ENCODE results near the gene SPTLC3. TPM values are rescaled to one million over a fixed set of nuclear protein-coding genes. Genes with fewer than 3 reads are reported as not detected.
A peak's percentile ranks its signal among the peaks of the same experiment; 100 is the strongest.

Gene SPTLC3
- total RNA-seq, 1 donor from 2014 or later = 1.2 TPM

DNA sequence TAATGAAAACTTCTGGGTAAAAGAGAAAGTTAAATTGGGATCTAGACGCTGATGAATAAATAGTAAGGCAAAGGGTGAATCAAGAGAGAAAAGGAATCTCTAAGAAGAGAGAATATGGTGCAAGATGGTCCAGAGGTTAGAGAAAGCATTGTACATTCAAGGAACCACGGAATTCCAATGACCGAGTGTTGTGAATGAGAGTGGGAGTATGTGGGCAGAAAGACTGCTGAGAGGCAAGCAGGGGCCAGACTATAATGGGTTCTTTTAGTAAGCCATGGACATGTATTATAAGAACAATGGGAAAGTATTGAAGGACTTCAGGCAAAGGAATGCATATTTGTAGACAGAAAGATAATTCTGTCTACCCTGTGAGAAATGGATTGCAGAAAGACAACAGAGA, 45.2 kb downstream of the SPTLC3 start:
- TF ChIP-seq, protein P1, sequence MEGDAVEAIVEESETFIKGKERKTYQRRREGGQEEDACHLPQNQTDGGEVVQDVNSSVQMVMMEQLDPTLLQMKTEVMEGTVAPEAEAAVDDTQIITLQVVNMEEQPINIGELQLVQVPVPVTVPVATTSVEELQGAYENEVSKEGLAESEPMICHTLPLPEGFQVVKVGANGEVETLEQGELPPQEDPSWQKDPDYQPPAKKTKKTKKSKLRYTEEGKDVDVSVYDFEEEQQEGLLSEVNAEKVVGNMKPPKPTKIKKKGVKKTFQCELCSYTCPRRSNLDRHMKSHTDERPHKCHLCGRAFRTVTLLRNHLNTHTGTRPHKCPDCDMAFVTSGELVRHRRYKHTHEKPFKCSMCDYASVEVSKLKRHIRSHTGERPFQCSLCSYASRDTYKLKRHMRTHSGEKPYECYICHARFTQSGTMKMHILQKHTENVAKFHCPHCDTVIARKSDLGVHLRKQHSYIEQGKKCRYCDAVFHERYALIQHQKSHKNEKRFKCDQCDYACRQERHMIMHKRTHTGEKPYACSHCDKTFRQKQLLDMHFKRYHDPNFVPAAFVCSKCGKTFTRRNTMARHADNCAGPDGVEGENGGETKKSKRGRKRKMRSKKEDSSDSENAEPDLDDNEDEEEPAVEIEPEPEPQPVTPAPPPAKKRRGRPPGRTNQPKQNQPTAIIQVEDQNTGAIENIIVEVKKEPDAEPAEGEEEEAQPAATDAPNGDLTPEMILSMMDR (IDR thresholded peaks at IDR 0.05; ENCODE audit: insufficient read depth, low read length, poor library complexity, severe bottlenecking) = no peak
- DNase-seq (ENCODE audit: low read depth) = no peak
- H3K27me3 ChIP-seq (ENCODE audit: control insufficient read depth, insufficient read depth, low read length) = no peaks in the 10 kb centered on the region

DNA sequence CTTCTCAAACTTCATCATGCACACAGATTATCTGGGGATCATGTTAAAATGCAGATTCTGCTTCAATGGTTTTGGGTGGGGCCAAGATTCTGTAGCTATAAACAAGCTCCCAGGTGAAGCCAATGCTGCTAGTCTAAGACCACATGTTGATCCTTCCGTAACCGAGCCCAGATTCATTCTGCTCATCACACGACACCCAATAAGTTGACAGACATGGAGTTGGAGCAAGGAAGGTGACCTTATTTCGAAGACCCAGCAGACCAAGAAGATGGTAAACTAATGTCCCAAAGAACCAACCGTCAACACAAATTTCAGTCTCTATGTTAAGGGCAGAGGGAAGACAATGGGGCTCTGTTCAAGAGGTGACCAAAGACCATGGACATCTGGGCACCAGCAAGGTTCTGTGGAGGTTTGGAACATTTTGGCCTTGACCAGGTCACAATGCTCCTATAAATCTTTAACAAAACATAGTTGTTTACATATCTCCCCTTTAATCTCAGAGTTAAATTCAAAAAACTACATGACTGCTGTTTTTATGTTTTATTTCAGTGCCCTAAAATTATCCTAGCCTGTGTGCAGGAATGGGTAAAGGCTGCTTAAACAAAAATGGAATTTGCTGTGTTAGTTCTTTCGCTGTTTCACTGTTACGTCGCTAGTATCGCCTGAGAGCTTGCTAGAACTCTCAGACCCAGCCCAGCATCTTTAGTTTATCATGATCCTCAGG, 50.1 kb downstream of the SPTLC3 start:
- TF ChIP-seq, protein P1 (IDR thresholded peaks at IDR 0.05; ENCODE audit: insufficient read depth, low read length, poor library complexity, severe bottlenecking) = no peak
- no peaks in the 10 kb centered on the region for H3K36me3 ChIP-seq (ENCODE audit: control insufficient read depth, insufficient read depth, low read length)
- DNase-seq (ENCODE audit: low read depth) = no peak
- H3K27me3 ChIP-seq (ENCODE audit: control insufficient read depth, insufficient read depth, low read length) = no peaks in the 10 kb centered on the region
- H3K4me3 ChIP-seq (ENCODE audit: low read depth, low read length) = no peak overlapping the region

More for the DNA sequence above, 45.2 kb downstream of the SPTLC3 start:
- Histone ChIP-seq H3K36me3 (ENCODE audit: control insufficient read depth, insufficient read depth, low read length) (no peaks in the 10 kb centered on the region), H3K4me3 (ENCODE audit: low read depth, low read length) (no peak overlapping the region)

DNA sequence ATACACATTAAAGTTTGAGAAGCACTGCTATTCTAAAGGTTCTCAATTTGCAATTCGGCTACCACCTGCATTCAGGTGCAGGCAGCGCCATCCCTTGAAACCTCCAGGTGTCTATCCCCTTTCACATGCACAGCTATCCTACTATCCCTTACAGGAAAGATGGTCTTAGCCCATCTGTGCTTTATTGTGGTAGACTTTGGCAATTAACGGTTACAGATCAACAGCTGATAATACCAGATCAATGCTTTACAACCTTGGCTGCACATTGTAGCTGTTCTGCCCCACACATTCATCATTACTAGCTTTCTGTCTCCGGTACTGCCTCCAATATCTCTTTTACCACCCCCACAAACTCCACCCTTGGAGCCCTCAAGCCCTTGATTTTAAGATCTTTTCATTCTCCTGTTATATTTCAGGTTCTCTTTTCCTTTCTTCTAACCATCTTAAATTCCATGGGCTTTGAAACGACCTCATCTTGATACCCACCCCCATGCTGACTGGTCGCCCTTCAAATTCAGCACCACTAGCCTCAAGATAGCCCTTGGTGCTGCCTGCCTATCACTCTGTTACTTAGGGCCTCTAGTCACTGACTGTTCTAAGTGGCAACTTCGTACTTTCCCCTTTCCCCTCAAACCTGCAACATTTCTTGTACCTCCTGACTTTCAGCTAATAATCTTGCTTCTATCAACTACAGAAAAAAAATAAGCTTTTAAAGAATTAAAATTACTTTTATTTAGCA, 50.8 kb downstream of the SPTLC3 start:
- TF ChIP-seq, protein P1 (IDR thresholded peaks at IDR 0.05; ENCODE audit: insufficient read depth, low read length, poor library complexity, severe bottlenecking) = no peak
- Histone ChIP-seq H3K36me3 (ENCODE audit: control insufficient read depth, insufficient read depth, low read length) (no peaks in the 10 kb centered on the region), H3K27me3 (ENCODE audit: control insufficient read depth, insufficient read depth, low read length) (no peaks in the 10 kb centered on the region), H3K4me3 (ENCODE audit: low read depth, low read length) (no peak overlapping the region)
- no peak for DNase-seq (ENCODE audit: low read depth)

DNA sequence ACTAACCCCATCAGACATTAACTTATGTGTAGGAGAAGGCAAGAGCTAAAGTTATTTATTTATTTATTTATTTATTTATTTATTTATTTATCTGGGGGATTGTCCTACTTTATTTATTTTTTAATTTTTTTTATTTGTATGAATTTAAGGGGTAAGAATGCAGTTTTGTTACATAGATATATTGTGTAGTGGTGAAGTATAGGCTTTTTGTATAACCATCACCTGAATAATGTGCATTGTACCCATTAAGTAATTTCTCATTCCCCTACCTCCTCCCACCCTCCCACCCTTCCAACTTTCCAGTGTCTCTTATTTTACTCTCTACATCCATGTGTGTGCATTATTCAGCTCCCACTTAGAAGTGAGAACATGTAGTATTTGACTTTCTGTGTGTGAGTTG, 51.6 kb downstream of the SPTLC3 start:
- Histone ChIP-seq H3K4me3 (ENCODE audit: low read depth, low read length) (no peak overlapping the region), H3K36me3 (ENCODE audit: control insufficient read depth, insufficient read depth, low read length) (no peaks in the 10 kb centered on the region), H3K27me3 (ENCODE audit: control insufficient read depth, insufficient read depth, low read length) (no peaks in the 10 kb centered on the region)
- TF ChIP-seq, protein P1 (IDR thresholded peaks at IDR 0.05; ENCODE audit: insufficient read depth, low read length, poor library complexity, severe bottlenecking) = no peak
- DNase-seq (ENCODE audit: low read depth) = no peak

- H3K36me3 ChIP-seq (ENCODE audit: control insufficient read depth, insufficient read depth, low read length) = no peaks in the 10 kb centered on the region
- TF ChIP-seq, protein P1 (IDR thresholded peaks at IDR 0.05; ENCODE audit: insufficient read depth, low read length, poor library complexity, severe bottlenecking) = no peak
- DNase-seq (ENCODE audit: low read depth) = peak; percentile 2
- no peaks in the 10 kb centered on the region for H3K27me3 ChIP-seq (ENCODE audit: control insufficient read depth, insufficient read depth, low read length)
- no peak overlapping the region for H3K4me3 ChIP-seq (ENCODE audit: low read depth, low read length)
Measured at GRCh38 chr20:13061381-13061780, 52.6 kb downstream of the SPTLC3 start.

Data from kidney epithelial cell (primary cell).